Tongue (tissue), 2 donors: ENCODE results near the gene AHRR. TPM values are rescaled to one million over a fixed set of nuclear protein-coding genes. Genes with fewer than 3 reads are reported as not detected.

Experiments used
- DNase-seq: peaks from one replicate; pipeline ENCODE4 v3.0.0-alpha.2; 2015
- total RNA-seq: library from RNA; depleted of rRNA; stranded (reverse); fragments of >200 nt; gene quantifications from one replicate; pipeline ENCODE4 v1.2.3, GENCODE V29; 2014

AHRR gene
- total RNA-seq, 1 donor from 2014 or later = 8.2 TPM

GRCh38 chr5:347712-348284 is 26.3 kb downstream of the AHRR start:
- DNase-seq = no peak

GRCh38 chr5:348726-349125 is 27.2 kb downstream of the AHRR start:
- no peak for DNase-seq

GRCh38 chr5:350355-350754 is 28.8 kb downstream of the AHRR start:
- DNase-seq = no peak

GRCh38 chr5:351084-351920 is 29.8 kb downstream of the AHRR start:
- no peak for DNase-seq

GRCh38 chr5:351921-352245 is 30.4 kb downstream of the AHRR start:
- no peak for DNase-seq

GRCh38 chr5:352639-353611 is 31.4 kb downstream of the AHRR start:
- no peak for DNase-seq

GRCh38 chr5:353612-354580 is 32.4 kb downstream of the AHRR start:
- no peak for DNase-seq

- no peak for DNase-seq
Observed at GRCh38 chr5:354581-355378, 33.3 kb downstream of the AHRR start.

- no peak for DNase-seq
Observed at GRCh38 chr5:355379-355935, 33.9 kb downstream of the AHRR start.

GRCh38 chr5:355958-356357 is 34.4 kb downstream of the AHRR start:
- no peak for DNase-seq

GRCh38 chr5:359301-359897 is 37.9 kb downstream of the AHRR start:
- no peak for DNase-seq

GRCh38 chr5:360257-361027 is 38.9 kb downstream of the AHRR start:
- DNase-seq = no peak

GRCh38 chr5:362189-362588 is 40.7 kb downstream of the AHRR start:
- no peak for DNase-seq

GRCh38 chr5:362978-363765 is 41.7 kb downstream of the AHRR start:
- no peak for DNase-seq

- no peak for DNase-seq
Observed at GRCh38 chr5:364497-364896, 43.0 kb downstream of the AHRR start.

- no peak for DNase-seq
Observed at GRCh38 chr5:366541-367357, 45.2 kb downstream of the AHRR start.

GRCh38 chr5:367358-368130 is 46.0 kb downstream of the AHRR start:
- no peak for DNase-seq
